Natural killer cell treated with Interleukin-12 subunit alpha and Interleukin-12 subunit beta and Interleukin-15 and Interleukin-18, amount 100 ng/mL, for 72 hours (primary cell): ENCODE results near the gene TREM1. TPM values are rescaled to one million over a fixed set of nuclear protein-coding genes. Genes with fewer than 3 reads are reported as not detected.
A peak's percentile ranks its signal among the peaks of the same experiment; 100 is the strongest.
"Not testable (repeated sequence)": the region's sequence is repeated elsewhere in the genome, so short reads cannot be mapped to it uniquely, and the experiment has no call there.

Source experiments
- ATAC-seq, 2 donors: fragments of 150-1000 bp; cut with Tn5 transposase in 1 of 2; sonication (Bioruptor Pico), chemical (Tn5 transposase) in 1 of 2; 2 replicates each; pipeline ENCODE4 v1.10.0; 2021
- DNase-seq: peaks from one replicate; pipeline ENCODE4 v3.0.0; 2022; ENCODE audit warnings: low spot score
- H3K27ac Mint-ChIP-seq, 2 donors: 1 replicate in 1 of 2; 2 replicates in 1 of 2; pipeline ENCODE4 v1.8.0; 2022; ENCODE audit warnings: mixed read lengths in 2 of 2, mild to moderate bottlenecking in 1 of 2, moderate library complexity in 1 of 2
- H3K27me3 Mint-ChIP-seq, 2 donors: 1 replicate in 1 of 2; 2 replicates in 1 of 2; pipeline ENCODE4 v1.8.0; 2022; ENCODE audit warnings: mixed read lengths in 2 of 2
- H3K36me3 Mint-ChIP-seq: one replicate; pipeline ENCODE4 v1.8.0; 2022; ENCODE audit warnings: mixed read lengths
- H3K4me1 Mint-ChIP-seq, 2 donors: 1 replicate in 1 of 2; 2 replicates in 1 of 2; pipeline ENCODE4 v1.8.0; 2022; ENCODE audit warnings: low read depth in 2 of 2, mixed read lengths in 2 of 2, mild to moderate bottlenecking in 1 of 2
- H3K4me3 Mint-ChIP-seq: one replicate; pipeline ENCODE4 v1.8.0; 2022; ENCODE audit warnings: mixed read lengths
- H3K9me3 Mint-ChIP-seq: 2 replicates; pipeline ENCODE4 v1.8.0; 2022; ENCODE audit warnings: mixed read lengths
- total RNA-seq, 2 donors: library from RNA; stranded (reverse); gene quantifications; one replicate each; pipeline ENCODE4 v1.2.3, GENCODE V29; 2022

The TREM1 gene
- total RNA-seq, 2 donors from 2014 or later: 0.38 TPM; not detected in 1

- ATAC-seq (no peak), DNase-seq (no peak)
- H3K36me3 Mint-ChIP-seq: peaks cover 40% of the 10 kb centered on the region
- H3K4me3 Mint-ChIP-seq: no peak overlapping the region
- H3K4me1 Mint-ChIP-seq: peaks cover 0 to 3% of the 10 kb centered on the region in 2 donors
- peaks cover 11% of the 10 kb centered on the region for H3K9me3 Mint-ChIP-seq
- no peak overlapping the region for H3K27ac Mint-ChIP-seq
- H3K27me3 Mint-ChIP-seq: peaks cover 5 to 6% of the 10 kb centered on the region in 2 donors
Observed at GRCh38 chr6:41263267-41263666, 23.2 kb downstream of the TREM1 start.

- H3K27ac Mint-ChIP-seq: no peak overlapping the region
- peaks cover 40% of the 10 kb centered on the region for H3K36me3 Mint-ChIP-seq
- H3K9me3 Mint-ChIP-seq: peaks cover 11% of the 10 kb centered on the region
- no peak overlapping the region for H3K4me3 Mint-ChIP-seq
- DNase-seq (no peak), ATAC-seq (no peak)
- peaks cover 0 to 3% of the 10 kb centered on the region in 2 donors for H3K4me1 Mint-ChIP-seq
- peaks cover 5 to 6% of the 10 kb centered on the region in 2 donors for H3K27me3 Mint-ChIP-seq
Observed at GRCh38 chr6:41262401-41262800, 24.1 kb downstream of the TREM1 start.

DNA sequence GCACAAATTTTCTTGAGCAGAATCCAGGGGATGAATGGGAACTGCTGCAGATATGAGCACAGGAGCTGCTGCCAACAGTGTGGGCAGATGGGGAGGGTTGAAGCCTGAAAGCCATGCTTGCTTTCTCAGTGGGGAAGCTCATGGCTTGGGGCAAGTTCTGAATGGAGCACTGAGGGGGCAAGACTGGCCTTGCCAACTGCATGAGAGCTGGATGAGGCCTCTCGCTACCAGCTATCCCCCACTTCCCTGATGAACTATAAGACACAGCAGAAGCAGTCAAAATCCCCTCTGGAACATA, 28.3 kb downstream of the TREM1 start:
- DNase-seq (no peak), ATAC-seq (no peak)
- H3K36me3 Mint-ChIP-seq: peaks cover 34% of the 10 kb centered on the region
- H3K9me3 Mint-ChIP-seq: peaks cover 9% of the 10 kb centered on the region
- peaks cover 8 to 10% of the 10 kb centered on the region in 2 donors for H3K4me1 Mint-ChIP-seq
- H3K27ac Mint-ChIP-seq: no peak overlapping the region
- peaks cover 5 to 6% of the 10 kb centered on the region in 2 donors for H3K27me3 Mint-ChIP-seq
- H3K4me3 Mint-ChIP-seq: no peak overlapping the region

DNA sequence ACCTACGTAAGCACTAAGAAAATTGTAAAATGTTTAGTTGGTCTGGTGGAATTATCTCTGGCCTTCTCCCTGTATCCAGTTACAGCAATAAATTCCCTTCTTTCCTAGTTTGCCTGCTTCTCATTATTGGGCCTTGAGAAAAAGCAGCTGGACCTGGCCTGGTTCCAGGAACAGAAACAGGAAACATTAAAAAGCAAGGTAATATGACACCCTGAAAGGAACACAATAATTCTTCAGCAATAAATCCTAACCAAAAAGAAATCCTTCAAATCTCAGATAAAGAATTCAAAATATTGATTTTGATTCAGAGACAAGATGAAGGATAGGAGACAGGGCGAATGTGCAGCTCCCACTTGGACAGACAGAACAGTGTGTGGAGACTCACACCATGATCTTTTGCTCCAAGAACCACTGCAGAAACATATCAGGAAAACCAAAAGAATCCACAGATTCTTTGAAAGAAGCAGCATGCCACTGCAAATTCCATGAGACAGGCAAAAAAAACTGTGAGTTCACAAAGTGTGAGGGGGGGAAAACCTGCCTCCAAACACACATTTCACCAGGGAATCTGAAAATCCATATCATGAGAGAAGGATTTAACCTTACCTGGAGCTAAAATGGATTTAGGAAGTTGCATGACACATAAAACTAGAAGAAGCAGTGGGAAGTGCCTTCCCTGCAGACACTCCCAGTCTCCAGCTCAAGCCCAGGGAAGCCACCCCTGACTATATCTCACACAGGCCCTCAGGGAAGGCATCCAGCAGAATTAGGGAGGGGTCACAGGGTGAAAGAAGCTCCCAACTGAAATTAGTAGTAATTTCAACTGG, 28.9 kb downstream of the TREM1 start:
- H3K9me3 Mint-ChIP-seq: peaks cover 8% of the 10 kb centered on the region
- peaks cover 8 to 10% of the 10 kb centered on the region in 2 donors for H3K4me1 Mint-ChIP-seq
- H3K27me3 Mint-ChIP-seq: peaks cover 5 to 9% of the 10 kb centered on the region in 2 donors
- DNase-seq (no peak), ATAC-seq (no peak)
- no peak overlapping the region for H3K4me3 Mint-ChIP-seq
- peaks cover 33% of the 10 kb centered on the region for H3K36me3 Mint-ChIP-seq
- no peak overlapping the region for H3K27ac Mint-ChIP-seq

- no peak overlapping the region for H3K27ac Mint-ChIP-seq
- ATAC-seq (no peak), DNase-seq (no peak)
- H3K4me3 Mint-ChIP-seq: no peak overlapping the region
- H3K4me1 Mint-ChIP-seq: peaks cover 7 to 8% of the 10 kb centered on the region in 2 donors
- H3K36me3 Mint-ChIP-seq: peaks cover 29% of the 10 kb centered on the region
- peaks cover 7 to 20% of the 10 kb centered on the region in 2 donors for H3K27me3 Mint-ChIP-seq
- peaks cover 7% of the 10 kb centered on the region for H3K9me3 Mint-ChIP-seq
Observed at GRCh38 chr6:41256383-41256782, 30.1 kb downstream of the TREM1 start.

- Mint-ChIP-seq H3K4me1 (peaks cover 7 to 8% of the 10 kb centered on the region in 2 donors), H3K36me3 (peaks cover 25% of the 10 kb centered on the region), H3K4me3 (no peak overlapping the region), H3K9me3 (peaks cover 7% of the 10 kb centered on the region), H3K27ac (no peak overlapping the region), H3K27me3 (peaks cover 7 to 20% of the 10 kb centered on the region in 2 donors)
- no peak for ATAC-seq
- no peak for DNase-seq
Observed at GRCh38 chr6:41255638-41256246, 30.7 kb downstream of the TREM1 start.

- H3K36me3 Mint-ChIP-seq: peaks cover 19% of the 10 kb centered on the region
- no peak overlapping the region for H3K27ac Mint-ChIP-seq
- peaks cover 7 to 20% of the 10 kb centered on the region in 2 donors for H3K27me3 Mint-ChIP-seq
- H3K4me3 Mint-ChIP-seq: no peak overlapping the region
- peaks cover 7 to 8% of the 10 kb centered on the region in 2 donors for H3K4me1 Mint-ChIP-seq
- H3K9me3 Mint-ChIP-seq: peaks cover 7% of the 10 kb centered on the region
- DNase-seq (no peak), ATAC-seq (no peak)
Observed at GRCh38 chr6:41255110-41255509, 31.4 kb downstream of the TREM1 start.

GRCh38 chr6:41252401-41253169, 33.9 kb downstream of the TREM1 start:
- Mint-ChIP-seq H3K27ac (no peak overlapping the region), H3K9me3 (peaks cover 7% of the 10 kb centered on the region)

DNA sequence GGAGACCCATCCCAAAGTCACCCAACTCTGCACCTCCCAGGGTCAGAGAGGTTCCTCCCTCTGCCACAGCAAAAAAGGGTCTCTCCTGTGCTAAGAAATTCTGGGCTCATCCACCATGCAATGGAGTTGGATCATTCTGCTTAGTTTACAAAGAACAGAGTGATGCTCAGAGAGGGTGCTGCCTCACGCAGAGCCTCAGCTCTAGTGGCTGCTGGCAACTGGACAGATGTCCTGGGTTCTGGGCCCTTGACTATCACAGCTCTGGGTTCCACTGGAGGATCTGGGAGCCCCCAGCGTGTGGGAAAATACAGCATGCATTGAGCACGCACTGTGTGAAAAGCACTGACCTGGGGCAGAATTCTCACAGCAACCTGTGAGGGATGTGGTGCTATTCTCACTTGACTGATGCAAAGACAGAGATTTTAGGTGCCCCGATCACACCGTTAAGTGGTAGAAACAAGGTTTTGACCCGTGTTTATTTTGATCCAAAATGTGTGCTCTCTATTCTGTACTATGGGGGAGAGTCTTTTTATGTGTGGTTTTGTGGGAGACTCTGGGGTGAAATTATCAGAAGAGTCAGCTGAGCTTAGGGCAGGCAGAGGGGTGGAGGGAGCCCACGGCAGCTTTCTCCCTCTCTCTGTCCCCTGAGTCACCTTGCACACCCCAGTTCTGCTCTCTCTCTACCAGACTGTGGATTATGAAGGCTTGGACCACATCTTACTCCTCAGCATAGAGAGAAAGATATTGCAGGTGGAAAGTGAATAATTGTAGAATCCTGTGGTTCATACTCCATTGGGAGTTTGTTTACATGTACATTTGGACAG, 38.4 kb downstream of the TREM1 start:
- Mint-ChIP-seq H3K36me3 (peaks cover 6% of the 10 kb centered on the region), H3K9me3 (peaks cover 4% of the 10 kb centered on the region), H3K4me3 (peak overlapping the region; percentile 16), H3K4me1 (peaks cover 19 to 20% of the 10 kb centered on the region in 2 donors), H3K27me3 (peaks cover 4 to 14% of the 10 kb centered on the region in 2 donors), H3K27ac (peak overlapping the region; percentile 24 to 47)
- DNase-seq: no peak
- peak; percentile 11 to 38 for ATAC-seq

More at GRCh38 chr6:41252401-41253169, 33.9 kb downstream of the TREM1 start:
- H3K27me3 Mint-ChIP-seq: peaks cover 4 to 14% of the 10 kb centered on the region in 2 donors
- ATAC-seq: no peak
- peaks cover 16 to 20% of the 10 kb centered on the region in 2 donors for H3K4me1 Mint-ChIP-seq
- peaks cover 6% of the 10 kb centered on the region for H3K36me3 Mint-ChIP-seq
- no peak overlapping the region for H3K4me3 Mint-ChIP-seq
- no peak for DNase-seq

DNA sequence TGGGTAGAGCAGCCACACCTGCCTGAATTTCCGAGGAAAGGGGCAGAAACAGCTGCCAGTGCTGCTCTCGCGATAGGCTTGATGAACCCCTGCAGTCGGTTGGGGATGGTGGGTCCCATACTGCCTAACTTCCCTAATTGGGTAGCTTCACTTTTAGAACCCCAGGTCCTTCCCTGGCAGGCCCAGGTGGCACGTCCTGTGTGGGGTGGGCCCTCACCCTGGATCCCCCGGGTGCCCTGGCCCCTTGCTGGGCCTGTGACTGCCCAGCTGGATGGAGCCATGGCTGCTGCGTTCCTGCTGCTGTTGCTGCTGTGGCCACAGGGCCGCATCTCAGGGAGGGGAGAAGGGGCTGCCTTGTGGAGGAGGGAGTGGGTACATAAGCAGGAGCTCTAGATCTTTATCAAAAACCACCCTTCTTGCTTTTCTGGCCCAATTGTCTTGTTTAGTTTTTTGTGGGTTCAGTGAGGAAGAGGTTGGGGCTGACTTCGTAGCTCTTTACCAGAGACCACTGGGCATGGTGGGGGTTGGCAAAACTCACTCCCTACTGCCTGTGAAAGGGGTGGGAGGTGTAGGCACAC, 39.1 kb downstream of the TREM1 start:
- DNase-seq: no peak
- Mint-ChIP-seq H3K36me3 (peaks cover 3% of the 10 kb centered on the region), H3K9me3 (peaks cover under 1% of the 10 kb centered on the region), H3K4me1 (peaks cover 25 to 27% of the 10 kb centered on the region in 2 donors), H3K27me3 (peaks cover 1 to 9% of the 10 kb centered on the region in 2 donors), H3K4me3 (no peak overlapping the region), H3K27ac (no peak overlapping the region)
- peak in 1 of 2 donors; percentile 57 for ATAC-seq

DNA sequence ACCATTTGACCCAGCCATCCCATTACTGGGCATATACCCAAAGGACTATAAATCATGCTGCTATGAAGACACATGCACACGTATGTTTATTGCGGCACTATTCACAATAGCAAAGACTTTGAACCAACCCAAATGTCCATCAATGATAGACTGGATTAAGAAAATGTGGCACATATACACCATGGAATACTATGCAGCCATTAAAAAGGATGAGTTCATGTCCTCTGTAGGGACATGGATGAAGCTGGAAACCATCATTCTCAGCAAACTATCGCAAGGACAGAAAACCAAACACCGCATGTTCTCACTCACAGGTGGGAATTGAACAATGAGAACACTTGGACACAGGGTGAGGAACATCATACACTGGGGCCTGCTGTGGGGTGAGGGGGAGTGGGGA, 40.0 kb downstream of the TREM1 start:
- not testable (repeated sequence) for H3K27me3 Mint-ChIP-seq, H3K4me3 Mint-ChIP-seq, H3K36me3 Mint-ChIP-seq, H3K9me3 Mint-ChIP-seq, ATAC-seq, H3K27ac Mint-ChIP-seq, DNase-seq
- peaks cover 25 to 27% of the 10 kb centered on the region in 2 donors for H3K4me1 Mint-ChIP-seq

GRCh38 chr6:41239467-41240159, 46.9 kb downstream of the TREM1 start:
- H3K4me3 Mint-ChIP-seq: no peak overlapping the region
- no peak for DNase-seq
- H3K4me1 Mint-ChIP-seq: peaks cover 8 to 10% of the 10 kb centered on the region in 2 donors
- H3K36me3 Mint-ChIP-seq: no peaks in the 10 kb centered on the region
- no peak for ATAC-seq
- no peaks in the 10 kb centered on the region for H3K9me3 Mint-ChIP-seq
- no peak overlapping the region for H3K27ac Mint-ChIP-seq
- H3K27me3 Mint-ChIP-seq: peaks cover 0 to 13% of the 10 kb centered on the region in 2 donors
